Measurements from ENCODE around the gene KDM4C. TPM values are rescaled to one million over a fixed set of nuclear protein-coding genes. Genes with fewer than 3 reads are reported as not detected.
A peak's percentile ranks its signal among the peaks of the same experiment; 100 is the strongest.

KDM4C gene
- total RNA-seq, 1 experiment from 2014 or later: 16.8 TPM

DNA sequence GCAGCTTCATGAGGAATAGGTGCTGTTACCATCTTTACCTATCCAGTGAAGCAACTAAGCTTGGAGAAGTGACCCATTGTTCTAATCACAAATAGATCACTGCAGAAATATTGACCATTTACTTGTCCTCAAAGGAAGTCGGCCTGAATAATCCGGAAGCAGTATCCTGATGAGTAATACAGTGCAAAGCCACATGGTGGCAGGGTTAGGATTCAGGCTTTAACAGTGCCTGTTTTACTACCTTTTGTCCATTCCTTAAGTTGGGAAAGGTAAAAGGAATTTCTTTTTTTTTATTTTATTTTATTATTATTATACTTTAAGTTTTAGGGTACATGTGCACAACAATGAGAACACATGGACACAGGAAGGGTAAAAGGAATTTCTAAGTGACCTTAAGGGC, 336.3 kb downstream of the KDM4C start:
- H3K36me3 ChIP-seq (ENCODE audit: control insufficient read depth in 1 of 2, insufficient read depth in 2 of 2, low read length in 2 of 2): no peaks in the 10 kb centered on the region
- H3K79me2 ChIP-seq (ENCODE audit: insufficient read depth, low read length): no peaks in the 10 kb centered on the region
- H3K4me1 ChIP-seq (ENCODE audit: control insufficient read depth in 1 of 2, insufficient read depth in 2 of 2, low read length in 2 of 2): peaks cover 0 to 5% of the 10 kb centered on the region in 2 experiments; a peak in 1 of 4 replicates
- ChIA-PET POLR2A (no interaction called here), CTCF (no interaction called here), RAD21 (ENCODE audit: low non-redundant PET in 1 of 2, low total read pairs in 2 of 2, uncharacterized antibody in 2 of 2, unreplicated experiment in 2 of 2) (no interaction called here)
- no TSS peak for BruUV-seq (replicated peaks)
- H3K9me2 ChIP-seq (ENCODE audit: insufficient read depth): no peaks in the 10 kb centered on the region
- no peaks in the 10 kb centered on the region for H3K27me3 ChIP-seq (ENCODE audit: insufficient read depth, low read length)
- no peak overlapping the region for H3K9ac ChIP-seq (ENCODE audit: low read length)
- ATAC-seq (peak; percentile 75), DNase-seq (ENCODE audit: low read depth, low spot score) (no peak)
- H3K27ac ChIP-seq (ENCODE audit: low read depth, low read length): no peak overlapping the region
- H3K4me3 ChIP-seq (replicated peaks in 1 of 2; ENCODE audit: low read depth in 1 of 2, low read length in 2 of 2): no peak overlapping the region
- no peaks in the 10 kb centered on the region for H4K20me1 ChIP-seq (ENCODE audit: insufficient read depth)
- no peaks in the 10 kb centered on the region for H3K9me3 ChIP-seq (ENCODE audit: control insufficient read depth in 1 of 2, insufficient read depth in 1 of 2, low read depth in 1 of 2, low read length in 2 of 2)
- intact Hi-C loops (cut with micrococcal nuclease): loop anchor here (10.0 kb wide), 1 partner anchor 141 kb away; no protein-coding TSS in a partner anchor
- H3K4me2 ChIP-seq (ENCODE audit: low read length): no peak overlapping the region
- no peak for TF ChIP-seq SIN3A (IDR thresholded peaks at IDR 0.05; ENCODE audit: low read depth)
- TF ChIP-seq RAD21 (IDR thresholded peaks at IDR 0.05; ENCODE audit: low read depth): peak; percentile 36; the same call in 1 of the 2 replicates
- TF ChIP-seq, protein P1, sequence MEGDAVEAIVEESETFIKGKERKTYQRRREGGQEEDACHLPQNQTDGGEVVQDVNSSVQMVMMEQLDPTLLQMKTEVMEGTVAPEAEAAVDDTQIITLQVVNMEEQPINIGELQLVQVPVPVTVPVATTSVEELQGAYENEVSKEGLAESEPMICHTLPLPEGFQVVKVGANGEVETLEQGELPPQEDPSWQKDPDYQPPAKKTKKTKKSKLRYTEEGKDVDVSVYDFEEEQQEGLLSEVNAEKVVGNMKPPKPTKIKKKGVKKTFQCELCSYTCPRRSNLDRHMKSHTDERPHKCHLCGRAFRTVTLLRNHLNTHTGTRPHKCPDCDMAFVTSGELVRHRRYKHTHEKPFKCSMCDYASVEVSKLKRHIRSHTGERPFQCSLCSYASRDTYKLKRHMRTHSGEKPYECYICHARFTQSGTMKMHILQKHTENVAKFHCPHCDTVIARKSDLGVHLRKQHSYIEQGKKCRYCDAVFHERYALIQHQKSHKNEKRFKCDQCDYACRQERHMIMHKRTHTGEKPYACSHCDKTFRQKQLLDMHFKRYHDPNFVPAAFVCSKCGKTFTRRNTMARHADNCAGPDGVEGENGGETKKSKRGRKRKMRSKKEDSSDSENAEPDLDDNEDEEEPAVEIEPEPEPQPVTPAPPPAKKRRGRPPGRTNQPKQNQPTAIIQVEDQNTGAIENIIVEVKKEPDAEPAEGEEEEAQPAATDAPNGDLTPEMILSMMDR (IDR thresholded peaks at IDR 0.05 in 2 of 3, conservative IDR thresholded peaks at IDR 0.05 in 1 of 3; ENCODE audit: borderline replicate concordance in 1 of 3, insufficient read depth in 1 of 3, low read depth in 2 of 3, low read length in 2 of 3): peak in 2 of 3 experiments; percentile 32 to 40; a peak in 4 of 6 replicates
- no peak overlapping the region for H2AFZ ChIP-seq (ENCODE audit: low read depth, low read length, poor library complexity, severe bottlenecking)

DNA sequence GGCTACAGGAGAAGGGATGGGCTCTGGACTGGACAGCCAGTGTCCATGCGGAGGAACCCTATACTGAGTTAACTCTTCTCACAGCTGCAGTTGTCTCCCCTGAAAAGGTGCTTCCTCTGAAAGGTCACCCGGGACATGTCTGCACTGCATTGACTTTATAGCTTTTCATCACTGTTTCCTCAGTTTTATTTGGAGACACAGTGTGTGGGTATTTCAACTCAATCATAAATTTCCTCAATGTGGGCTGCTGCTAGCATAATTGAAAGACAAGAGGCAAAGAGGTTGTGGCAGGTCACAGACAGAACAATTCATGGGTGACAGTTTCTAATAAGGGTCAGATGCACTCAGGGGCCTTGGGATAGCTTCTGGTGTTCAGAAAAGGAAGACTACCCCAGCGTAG, 336.8 kb downstream of the KDM4C start:
- TF ChIP-seq ELF1 (IDR thresholded peaks at IDR 0.05; ENCODE audit: borderline replicate concordance, low read depth): no peak
- no peak for TF ChIP-seq YY1 (IDR thresholded peaks at IDR 0.05; ENCODE audit: extremely low read depth, insufficient replicate concordance, low read depth, low read length)
- TF ChIP-seq FOSL1 (IDR thresholded peaks at IDR 0.05; ENCODE audit: low read depth): no peak
- TF ChIP-seq, protein P2, sequence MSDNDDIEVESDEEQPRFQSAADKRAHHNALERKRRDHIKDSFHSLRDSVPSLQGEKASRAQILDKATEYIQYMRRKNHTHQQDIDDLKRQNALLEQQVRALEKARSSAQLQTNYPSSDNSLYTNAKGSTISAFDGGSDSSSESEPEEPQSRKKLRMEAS (IDR thresholded peaks at IDR 0.05): no peak
- CTCF ChIA-PET: no interaction called here
- Histone ChIP-seq H3K9me2 (ENCODE audit: insufficient read depth) (no peaks in the 10 kb centered on the region), H3K36me3 (ENCODE audit: control insufficient read depth in 1 of 2, insufficient read depth in 2 of 2, low read length in 2 of 2) (no peaks in the 10 kb centered on the region), H4K20me1 (ENCODE audit: insufficient read depth) (no peaks in the 10 kb centered on the region), H3K4me3 (replicated peaks in 1 of 2; ENCODE audit: low read depth in 1 of 2, low read length in 2 of 2) (no peak overlapping the region), H3K27ac (ENCODE audit: low read depth, low read length) (no peak overlapping the region), H2AFZ (ENCODE audit: low read depth, low read length, poor library complexity, severe bottlenecking) (no peak overlapping the region), H3K9me3 (ENCODE audit: control insufficient read depth in 1 of 2, insufficient read depth in 1 of 2, low read depth in 1 of 2, low read length in 2 of 2) (no peaks in the 10 kb centered on the region), H3K4me2 (ENCODE audit: low read length) (no peak overlapping the region), H3K4me1 (ENCODE audit: control insufficient read depth in 1 of 2, insufficient read depth in 2 of 2, low read length in 2 of 2) (peaks cover 0 to 5% of the 10 kb centered on the region in 2 experiments; a peak in 1 of 4 replicates), H3K9ac (ENCODE audit: low read length) (no peak overlapping the region), H3K79me2 (ENCODE audit: insufficient read depth, low read length) (no peaks in the 10 kb centered on the region), H3K27me3 (ENCODE audit: insufficient read depth, low read length) (no peaks in the 10 kb centered on the region)
- RAD21 ChIA-PET (ENCODE audit: low non-redundant PET in 1 of 2, low total read pairs in 2 of 2, uncharacterized antibody in 2 of 2, unreplicated experiment in 2 of 2): no interaction called here
- BruUV-seq (replicated peaks): no TSS peak
- POLR2A ChIA-PET: no interaction called here
- ATAC-seq: no peak
- DNase-seq (ENCODE audit: low read depth, low spot score): no peak
- intact Hi-C loops (cut with micrococcal nuclease): loop anchor here (10.0 kb wide), 1 partner anchor 140 kb away; no protein-coding TSS in a partner anchor
